HL-60 (cell line): ENCODE data around the gene LRP2BP.

Source experiments
- DNase-seq, 2 experiments: peaks; one replicate each; pipeline ENCODE4 v3.0.0-alpha.2; 2010 to 2020; ENCODE audit warnings: low read depth in 1 of 2, low spot score in 1 of 2
- H3K27ac ChIP-seq: fragments of 250-450 bp; sonication (Bioruptor Pico); replicated peaks from 2 replicates; pipeline ENCODE4 v1.5.1; 2020; ENCODE audit warnings: mild to moderate bottlenecking, moderate library complexity
- H3K27me3 ChIP-seq: fragments of 250-450 bp; sonication (Bioruptor Pico); 2 replicates; pipeline ENCODE4 v1.5.1; 2021; ENCODE audit warnings: mild to moderate bottlenecking, moderate library complexity; ENCODE audit not compliant: insufficient read depth, poor library complexity, severe bottlenecking
- H3K4me3 ChIP-seq: replicated peaks from 2 replicates; pipeline ENCODE4 v1.5.1; 2011; ENCODE audit warnings: mild to moderate bottlenecking, control low read depth, low read length; ENCODE audit not compliant: insufficient read depth
- GABPA ChIP-seq: IDR thresholded peaks from 2 replicates; pipeline ENCODE4 v1.6.1; 2012; ENCODE audit warnings: low read depth
- POLR2AphosphoS5 ChIP-seq: IDR thresholded peaks from 2 replicates; pipeline ENCODE4 v1.6.1; 2012; ENCODE audit warnings: low read depth
- SPI1 ChIP-seq: IDR thresholded peaks from 2 replicates; pipeline ENCODE4 v1.6.1; 2012; ENCODE audit warnings: low read depth, mild to moderate bottlenecking, borderline replicate concordance
- TF ChIP-seq, protein P1 (sequence below): IDR thresholded peaks from one replicate; pipeline ENCODE4 v1.5.1; 2011; ENCODE audit warnings: low read length, control low read depth, inconsistent platforms; ENCODE audit not compliant: insufficient read depth
- TF ChIP-seq, protein P2 (sequence below): IDR thresholded peaks from 2 replicates; pipeline ENCODE4 v1.6.1; 2012; ENCODE audit warnings: low read depth; ENCODE audit not compliant: insufficient replicate concordance

LRP2BP gene

DNA sequence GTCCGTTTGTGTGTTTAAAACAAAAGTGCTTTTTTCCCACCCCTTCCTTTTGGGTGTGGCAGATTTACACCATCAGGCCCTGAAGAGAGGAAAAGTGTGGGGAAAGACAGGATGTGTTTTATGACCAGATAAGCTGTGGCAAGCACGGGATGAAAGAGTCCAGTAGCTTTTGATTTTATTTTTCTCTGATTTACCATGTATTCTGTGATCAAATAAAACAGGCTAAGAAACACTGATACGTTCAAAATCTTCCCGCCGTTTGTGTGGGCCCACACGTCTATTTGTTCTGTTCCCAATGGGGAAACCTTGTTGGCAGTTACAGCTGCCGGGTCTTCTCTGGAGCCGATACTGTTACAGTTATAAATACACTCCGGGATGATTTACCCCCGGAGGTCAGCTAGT lies 10.8 kb downstream of the LRP2BP start:
- no peak for DNase-seq
- TF ChIP-seq SPI1 (no peak), POLR2AphosphoS5 (no peak), GABPA (no peak)
- TF ChIP-seq, protein P1, sequence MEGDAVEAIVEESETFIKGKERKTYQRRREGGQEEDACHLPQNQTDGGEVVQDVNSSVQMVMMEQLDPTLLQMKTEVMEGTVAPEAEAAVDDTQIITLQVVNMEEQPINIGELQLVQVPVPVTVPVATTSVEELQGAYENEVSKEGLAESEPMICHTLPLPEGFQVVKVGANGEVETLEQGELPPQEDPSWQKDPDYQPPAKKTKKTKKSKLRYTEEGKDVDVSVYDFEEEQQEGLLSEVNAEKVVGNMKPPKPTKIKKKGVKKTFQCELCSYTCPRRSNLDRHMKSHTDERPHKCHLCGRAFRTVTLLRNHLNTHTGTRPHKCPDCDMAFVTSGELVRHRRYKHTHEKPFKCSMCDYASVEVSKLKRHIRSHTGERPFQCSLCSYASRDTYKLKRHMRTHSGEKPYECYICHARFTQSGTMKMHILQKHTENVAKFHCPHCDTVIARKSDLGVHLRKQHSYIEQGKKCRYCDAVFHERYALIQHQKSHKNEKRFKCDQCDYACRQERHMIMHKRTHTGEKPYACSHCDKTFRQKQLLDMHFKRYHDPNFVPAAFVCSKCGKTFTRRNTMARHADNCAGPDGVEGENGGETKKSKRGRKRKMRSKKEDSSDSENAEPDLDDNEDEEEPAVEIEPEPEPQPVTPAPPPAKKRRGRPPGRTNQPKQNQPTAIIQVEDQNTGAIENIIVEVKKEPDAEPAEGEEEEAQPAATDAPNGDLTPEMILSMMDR, result no peak
- TF ChIP-seq, protein P2, sequence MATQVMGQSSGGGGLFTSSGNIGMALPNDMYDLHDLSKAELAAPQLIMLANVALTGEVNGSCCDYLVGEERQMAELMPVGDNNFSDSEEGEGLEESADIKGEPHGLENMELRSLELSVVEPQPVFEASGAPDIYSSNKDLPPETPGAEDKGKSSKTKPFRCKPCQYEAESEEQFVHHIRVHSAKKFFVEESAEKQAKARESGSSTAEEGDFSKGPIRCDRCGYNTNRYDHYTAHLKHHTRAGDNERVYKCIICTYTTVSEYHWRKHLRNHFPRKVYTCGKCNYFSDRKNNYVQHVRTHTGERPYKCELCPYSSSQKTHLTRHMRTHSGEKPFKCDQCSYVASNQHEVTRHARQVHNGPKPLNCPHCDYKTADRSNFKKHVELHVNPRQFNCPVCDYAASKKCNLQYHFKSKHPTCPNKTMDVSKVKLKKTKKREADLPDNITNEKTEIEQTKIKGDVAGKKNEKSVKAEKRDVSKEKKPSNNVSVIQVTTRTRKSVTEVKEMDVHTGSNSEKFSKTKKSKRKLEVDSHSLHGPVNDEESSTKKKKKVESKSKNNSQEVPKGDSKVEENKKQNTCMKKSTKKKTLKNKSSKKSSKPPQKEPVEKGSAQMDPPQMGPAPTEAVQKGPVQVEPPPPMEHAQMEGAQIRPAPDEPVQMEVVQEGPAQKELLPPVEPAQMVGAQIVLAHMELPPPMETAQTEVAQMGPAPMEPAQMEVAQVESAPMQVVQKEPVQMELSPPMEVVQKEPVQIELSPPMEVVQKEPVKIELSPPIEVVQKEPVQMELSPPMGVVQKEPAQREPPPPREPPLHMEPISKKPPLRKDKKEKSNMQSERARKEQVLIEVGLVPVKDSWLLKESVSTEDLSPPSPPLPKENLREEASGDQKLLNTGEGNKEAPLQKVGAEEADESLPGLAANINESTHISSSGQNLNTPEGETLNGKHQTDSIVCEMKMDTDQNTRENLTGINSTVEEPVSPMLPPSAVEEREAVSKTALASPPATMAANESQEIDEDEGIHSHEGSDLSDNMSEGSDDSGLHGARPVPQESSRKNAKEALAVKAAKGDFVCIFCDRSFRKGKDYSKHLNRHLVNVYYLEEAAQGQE, result no peak
- Histone ChIP-seq H3K27ac (no peak overlapping the region), H3K4me3 (no peak overlapping the region), H3K27me3 (peaks cover 11% of the 10 kb centered on the region)

DNA sequence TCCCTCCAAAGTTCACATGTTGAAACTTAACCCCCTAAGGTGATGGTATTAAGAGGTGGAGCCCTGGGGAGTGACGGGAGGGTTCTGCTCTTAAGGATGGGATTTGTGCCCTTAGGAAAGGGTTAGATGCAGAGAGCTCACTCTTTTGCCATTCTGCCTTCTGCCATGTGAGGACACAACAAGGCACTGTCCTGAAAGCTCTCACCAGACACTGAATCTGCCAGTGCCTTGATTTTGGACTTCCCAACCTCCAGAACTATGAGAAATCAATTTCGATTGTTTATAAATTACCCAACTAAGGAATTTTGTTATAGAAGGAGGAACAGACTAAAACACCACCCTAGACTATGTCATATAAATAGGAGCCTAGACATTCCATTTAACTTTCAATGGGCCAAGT lies 11.7 kb downstream of the LRP2BP start:
- TF ChIP-seq, protein P2, result no peak
- no peak for TF ChIP-seq GABPA
- Histone ChIP-seq H3K27ac (no peak overlapping the region), H3K27me3 (peaks cover 11% of the 10 kb centered on the region), H3K4me3 (no peak overlapping the region)
- DNase-seq, result no peak

DNA sequence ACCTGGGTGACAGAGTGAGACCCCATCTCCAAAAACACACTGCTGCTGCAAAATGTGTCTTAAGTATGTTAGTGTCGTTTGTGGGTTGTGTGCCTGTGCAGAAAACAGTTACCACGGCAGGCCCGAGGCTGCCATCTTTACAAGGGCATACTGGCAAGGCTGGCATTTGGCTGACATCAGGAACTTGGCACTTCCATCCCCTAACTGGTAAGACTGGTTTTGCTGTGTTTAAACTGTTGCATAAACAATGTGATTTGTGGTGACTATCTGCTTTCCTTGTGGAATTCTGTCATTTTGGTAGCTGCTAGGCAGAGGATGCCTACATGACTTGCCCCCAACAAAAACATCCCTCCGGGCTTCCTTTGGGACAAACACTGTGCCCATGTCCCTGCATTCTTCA lies 12.3 kb downstream of the LRP2BP start:
- TF ChIP-seq, protein P1, result no peak
- TF ChIP-seq SPI1, result no peak
- TF ChIP-seq, protein P2, result no peak
- TF ChIP-seq GABPA, result no peak
- TF ChIP-seq POLR2AphosphoS5, result no peak
- Histone ChIP-seq H3K27me3 (peaks cover 11% of the 10 kb centered on the region), H3K27ac (no peak overlapping the region), H3K4me3 (no peak overlapping the region)
- no peak for DNase-seq

DNA sequence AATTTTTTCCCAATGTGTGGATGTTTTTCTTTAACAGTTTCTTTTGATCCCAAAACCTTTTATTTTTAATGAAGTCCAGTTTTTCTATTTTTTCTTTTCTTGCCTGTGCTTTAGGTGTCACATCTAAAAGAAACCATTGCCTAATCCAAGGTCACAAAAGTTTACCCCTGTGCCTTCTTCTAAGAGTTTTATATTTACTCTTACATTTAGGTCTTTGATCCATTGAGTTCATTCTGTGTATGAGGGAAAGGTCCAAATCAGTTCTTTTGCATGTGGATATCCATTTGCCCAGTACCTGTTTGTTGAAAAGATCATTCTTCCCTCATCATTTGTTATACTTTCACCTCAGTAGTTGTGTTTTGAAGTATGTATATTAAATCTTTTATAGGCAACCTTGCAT lies 13.0 kb downstream of the LRP2BP start:
- TF ChIP-seq, protein P2, result no peak
- TF ChIP-seq, protein P1, result no peak
- TF ChIP-seq SPI1 (no peak), POLR2AphosphoS5 (no peak), GABPA (no peak)
- H3K27ac ChIP-seq, result no peak overlapping the region
- H3K27me3 ChIP-seq, result peaks cover 11% of the 10 kb centered on the region
- H3K4me3 ChIP-seq, result no peak overlapping the region
- no peak for DNase-seq
